Activated T-cell treated with anti-CD3 and anti-CD28 coated beads for 48 hours (primary cell): ENCODE data around the gene PERP.
"Not testable (repeated sequence)": the region's sequence is repeated elsewhere in the genome, so short reads cannot be mapped to it uniquely, and the experiment has no call there.

Experiments
- DNase-seq: peaks from one replicate; pipeline ENCODE4 v3.0.0-alpha.2; 2020; ENCODE audit warnings: low read depth

PERP gene

DNA sequence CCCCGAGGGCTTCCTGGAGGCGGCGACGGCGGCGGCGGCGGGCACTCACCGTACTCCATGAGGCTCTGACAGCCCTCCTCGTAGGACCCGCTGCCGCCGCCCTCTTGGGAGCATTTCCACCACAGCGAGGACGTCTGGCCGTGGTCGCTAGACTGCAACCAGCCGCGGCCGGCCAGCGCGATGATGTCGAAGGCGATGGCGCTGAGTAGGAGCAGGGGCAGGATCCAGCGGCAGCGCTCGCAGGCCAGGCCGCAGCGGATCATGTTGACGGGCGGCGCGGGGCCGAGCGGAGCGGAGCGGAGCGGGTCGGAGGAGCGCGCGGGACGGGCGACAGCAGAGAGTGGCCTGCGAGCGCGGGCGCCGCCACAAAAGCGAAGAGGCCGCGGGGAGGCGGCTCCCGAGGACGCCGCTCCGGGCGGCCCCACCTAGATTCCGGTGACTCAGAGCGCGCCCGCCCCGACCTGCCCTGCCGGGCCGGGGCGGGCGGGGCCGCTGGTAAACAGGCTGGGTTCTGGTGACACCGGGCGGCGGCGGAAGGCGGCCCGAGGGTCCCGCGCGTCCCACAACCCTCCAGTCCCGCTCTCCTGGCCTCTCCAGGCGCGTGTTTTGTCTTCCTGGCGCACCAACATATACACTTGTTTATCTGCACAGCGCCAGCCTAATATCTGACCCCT lies at the start of gene PERP:
TSS of gene PERP (minus strand) at position 342 of the 674 bp plus-strand sequence. CDS start at position 263, 79 bp downstream.
- DNase-seq: peak; percentile 64

DNA sequence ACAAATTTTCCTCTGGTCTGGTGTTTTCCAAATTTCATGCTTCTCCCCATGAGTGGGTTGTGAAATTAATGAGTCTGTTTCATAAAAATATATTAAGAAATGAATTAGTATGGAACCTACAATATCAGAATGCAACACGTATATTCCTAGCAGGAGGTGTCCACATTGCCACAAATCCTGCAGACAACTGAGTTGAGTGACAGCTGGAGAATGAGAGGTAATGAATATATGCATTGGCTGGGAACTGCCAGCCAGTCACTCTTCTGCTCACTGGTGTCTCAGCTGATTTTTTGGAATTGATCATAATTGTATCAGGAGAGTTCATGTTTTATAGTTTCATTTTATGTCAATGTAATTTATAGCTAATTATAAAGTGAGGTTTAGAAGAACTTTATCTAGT lies 48.2 kb upstream of the PERP start:
- DNase-seq: no peak

DNA sequence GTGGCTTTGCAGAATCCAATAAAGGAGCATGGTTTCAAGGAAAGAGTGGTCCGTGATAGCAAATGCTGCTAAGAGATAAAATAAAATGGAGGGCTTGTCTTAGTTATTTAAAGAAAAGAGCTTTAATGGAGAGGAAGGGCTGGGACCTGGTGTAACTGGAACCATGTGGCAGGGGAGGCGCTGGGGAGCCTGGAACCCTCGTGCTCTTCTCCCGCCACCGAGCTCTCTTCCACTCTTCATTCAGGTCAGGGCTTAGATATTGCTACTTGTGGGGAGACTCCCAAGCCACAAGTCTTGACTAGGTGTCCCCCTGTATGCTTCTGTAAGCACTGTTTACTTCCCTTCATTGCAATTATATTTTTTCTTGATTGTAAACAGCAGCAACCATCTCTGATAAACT lies 39.3 kb upstream of the PERP start:
- DNase-seq: no peak

DNA sequence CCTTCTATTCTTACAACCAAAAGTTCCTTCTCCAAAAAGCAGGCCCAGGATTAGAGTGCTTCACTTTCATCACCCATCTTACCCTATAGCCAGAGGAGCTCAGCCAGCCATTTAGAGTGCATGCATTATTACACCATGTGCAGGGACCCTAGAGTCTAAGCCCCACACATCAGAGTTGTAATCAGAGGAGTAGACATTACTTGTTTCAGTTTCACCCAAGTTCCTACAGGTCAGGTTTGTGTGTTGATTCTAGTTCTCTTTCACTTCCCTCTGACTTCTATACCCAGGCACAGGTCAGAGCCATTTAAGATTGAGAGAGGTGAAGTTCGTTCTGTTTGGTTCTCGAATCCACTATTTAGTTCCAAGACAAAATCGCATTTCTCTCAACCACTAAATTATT lies 38.2 kb upstream of the PERP start:
- no peak for DNase-seq

DNA sequence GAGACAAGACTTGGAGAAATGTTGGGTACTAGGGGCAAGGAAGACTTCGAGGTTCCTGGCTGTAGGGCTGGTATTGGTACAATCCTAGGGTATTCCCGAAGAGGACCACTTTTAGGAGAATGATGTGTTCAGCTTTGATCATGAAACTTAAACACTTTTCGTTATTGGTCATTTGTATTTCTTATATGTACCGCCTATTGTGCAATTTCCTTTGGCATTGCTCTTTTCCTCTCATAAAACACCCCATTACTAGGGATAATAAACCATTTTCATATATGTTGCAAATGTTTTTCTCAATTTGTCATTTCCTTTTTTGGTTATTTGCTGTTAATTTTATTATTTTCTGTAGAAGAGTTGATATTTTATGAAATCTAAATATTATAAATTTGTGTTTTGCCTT lies 35.6 kb upstream of the PERP start:
- DNase-seq: no peak

DNA sequence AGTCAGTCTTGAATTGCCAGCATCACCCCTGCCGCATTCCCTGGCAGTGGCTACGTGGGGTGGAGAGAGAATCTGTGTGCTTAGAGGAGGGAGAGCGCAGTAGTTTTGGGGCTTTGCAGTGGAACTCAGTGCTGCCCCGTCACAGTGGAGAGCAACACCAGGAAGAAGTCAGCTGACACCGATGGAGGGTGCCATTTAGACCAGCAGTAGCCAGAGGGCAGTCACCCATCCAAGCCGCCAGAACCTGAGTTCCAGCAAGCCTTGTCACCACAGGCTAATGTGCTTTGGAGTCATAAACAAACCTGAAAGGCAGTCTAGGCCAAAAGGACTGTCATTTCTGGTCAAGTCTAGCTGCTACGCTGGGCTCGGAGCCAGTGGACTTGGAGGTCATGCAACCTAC lies 22.0 kb upstream of the PERP start:
- no peak for DNase-seq

DNA sequence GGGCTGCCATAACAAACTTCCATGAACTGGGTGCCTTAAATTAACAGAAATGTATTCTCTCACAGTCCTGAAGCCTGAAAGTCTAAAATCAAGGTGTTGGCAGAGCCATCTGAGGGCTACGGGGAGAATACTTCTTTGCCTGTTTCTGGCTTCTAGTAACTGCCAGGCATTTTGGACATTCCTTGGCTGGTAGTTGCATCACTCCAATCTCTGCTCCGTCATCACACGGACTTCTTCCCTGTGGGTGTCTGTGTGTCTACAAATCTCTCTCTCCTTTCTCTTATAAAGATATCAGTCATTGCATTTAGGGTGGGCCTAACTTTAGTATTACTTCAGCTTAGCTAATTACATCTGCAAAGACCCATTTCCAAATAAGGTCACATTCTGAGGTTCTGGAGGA lies 20.9 kb upstream of the PERP start:
- DNase-seq: no peak

DNA sequence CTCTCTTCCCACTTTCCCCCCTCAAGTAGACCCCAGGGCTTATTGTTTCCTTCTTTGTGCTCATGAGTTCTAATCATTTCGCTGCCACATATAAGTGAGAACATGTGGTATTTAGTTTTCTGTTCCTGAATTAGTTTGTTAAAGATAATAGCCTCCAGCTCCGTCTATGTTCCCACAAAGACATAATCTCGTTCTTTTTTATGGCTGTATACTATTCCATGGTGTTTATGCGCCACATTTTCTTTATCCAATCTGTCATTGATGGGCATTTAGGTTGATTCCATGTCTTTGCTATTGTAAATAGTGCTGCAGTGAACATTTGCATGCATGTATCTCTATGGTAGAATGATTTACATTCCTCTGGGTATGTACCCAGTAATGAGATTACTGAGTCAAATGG lies 16.9 kb upstream of the PERP start:
- DNase-seq: no peak

DNA sequence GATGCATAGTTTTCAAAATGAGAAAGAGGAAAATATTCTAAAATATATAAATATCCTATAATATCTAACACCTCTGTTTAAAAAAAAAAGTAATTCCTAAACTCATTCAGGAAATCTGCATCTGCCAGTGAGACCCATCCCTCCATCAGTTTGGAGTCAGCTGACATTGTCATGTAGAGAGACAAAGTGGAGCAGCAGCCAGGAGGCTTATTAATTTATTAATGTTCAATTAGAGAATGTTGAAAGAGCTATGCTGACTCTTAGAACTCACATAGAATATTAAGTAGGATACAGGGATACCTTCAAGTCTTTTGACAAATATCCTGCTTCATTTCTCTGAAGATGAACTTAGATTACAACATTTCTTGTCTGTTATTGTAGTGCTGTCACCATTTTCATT lies 12.8 kb upstream of the PERP start:
- no peak for DNase-seq

DNA sequence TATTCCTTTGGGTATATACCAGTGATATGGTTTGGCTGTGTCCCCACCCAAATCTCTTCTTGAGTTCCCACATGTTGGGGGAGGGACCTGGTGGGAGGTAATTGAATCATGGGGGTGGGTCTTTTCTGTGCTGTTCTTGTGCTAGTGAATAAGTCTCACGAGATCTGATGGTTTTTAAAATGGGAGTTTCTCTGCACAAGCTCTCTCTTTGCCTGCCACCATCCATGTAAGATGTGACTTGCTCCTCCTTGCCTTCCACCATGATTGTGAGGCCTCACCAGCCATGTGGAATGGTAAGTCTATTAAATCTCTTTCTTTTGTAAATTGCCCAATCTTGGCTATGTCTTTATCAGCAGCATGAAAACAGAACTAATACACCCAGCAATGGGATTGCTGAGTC lies 12.0 kb upstream of the PERP start:
- not testable (repeated sequence) for DNase-seq

DNA sequence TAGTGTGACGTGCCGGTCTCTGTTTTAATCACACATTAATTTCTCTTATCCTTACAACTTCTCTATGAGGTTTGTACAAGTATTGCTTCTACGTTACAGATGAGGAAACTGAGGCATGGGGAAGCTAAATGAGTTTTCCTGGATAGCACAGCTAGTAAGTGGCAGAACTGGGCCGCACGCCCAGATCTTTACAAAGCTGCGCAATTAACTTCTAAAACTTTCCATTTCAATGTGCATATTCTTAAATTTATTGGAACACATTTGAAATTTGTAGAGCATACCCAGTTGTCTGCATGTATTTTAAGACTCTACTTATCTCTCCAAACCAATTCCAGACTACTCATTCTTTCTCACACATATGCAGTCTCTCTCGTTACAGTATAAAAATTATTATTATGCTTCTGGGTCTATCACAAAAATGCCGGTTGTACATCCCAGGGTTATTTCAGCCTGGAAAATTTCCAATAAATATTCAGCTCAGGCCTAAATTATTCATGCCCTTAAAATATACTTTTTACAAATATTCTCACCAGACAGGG lies 10.2 kb upstream of the PERP start:
- no peak for DNase-seq

DNA sequence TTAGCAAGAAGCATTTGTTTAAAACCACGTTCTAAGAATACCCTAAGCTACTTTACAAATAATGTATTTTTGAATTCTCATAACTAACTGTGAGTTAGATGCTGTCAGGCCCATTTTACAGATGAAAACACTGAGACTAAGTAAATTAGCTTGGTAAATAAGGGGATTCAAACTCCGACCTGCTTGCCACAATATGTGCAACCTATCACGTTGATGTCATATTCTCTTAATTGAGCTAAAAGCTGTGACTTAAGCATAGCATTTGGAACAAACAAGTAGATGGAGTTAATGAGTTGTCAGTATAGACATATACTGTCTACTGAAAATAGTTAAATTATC lies 9.4 kb upstream of the PERP start:
- no peak for DNase-seq

DNA sequence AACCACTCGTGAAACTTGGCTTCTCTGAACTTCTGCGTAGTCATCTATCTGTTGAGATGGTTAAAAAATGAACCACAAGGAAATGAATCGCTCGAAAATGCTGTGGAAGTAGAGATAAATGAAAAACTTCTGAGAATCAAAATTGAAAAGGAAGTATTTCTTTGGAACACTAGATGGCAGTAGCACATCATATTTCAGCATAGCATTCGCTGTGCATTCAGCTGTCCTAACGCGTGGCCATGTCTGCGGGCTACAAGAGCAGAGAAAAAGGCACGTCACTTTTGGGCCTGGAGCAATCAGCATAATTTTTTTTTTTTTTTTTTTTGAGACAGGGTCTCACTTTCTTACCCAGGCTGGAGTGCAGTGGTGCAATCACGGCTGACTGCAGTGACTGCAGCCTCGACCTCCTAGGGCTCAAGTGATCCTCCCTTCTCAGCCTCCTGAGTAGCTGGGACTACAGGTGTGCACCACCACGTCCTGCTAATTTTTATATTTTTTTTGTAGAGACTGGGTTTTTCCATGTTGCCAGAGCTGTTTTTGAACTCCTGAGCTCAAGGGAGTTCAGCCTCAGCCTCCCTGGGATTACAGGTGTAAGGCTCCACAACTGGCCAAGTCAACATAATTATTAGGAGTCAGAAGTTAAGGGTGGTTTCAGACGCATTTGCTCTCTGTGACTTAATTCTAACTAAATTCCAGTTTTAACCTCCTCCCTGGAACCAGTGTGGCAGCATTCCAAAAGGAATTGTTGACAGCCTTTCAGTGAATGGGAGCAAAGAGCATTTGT lies 8.8 kb upstream of the PERP start:
- DNase-seq: no peak

DNA sequence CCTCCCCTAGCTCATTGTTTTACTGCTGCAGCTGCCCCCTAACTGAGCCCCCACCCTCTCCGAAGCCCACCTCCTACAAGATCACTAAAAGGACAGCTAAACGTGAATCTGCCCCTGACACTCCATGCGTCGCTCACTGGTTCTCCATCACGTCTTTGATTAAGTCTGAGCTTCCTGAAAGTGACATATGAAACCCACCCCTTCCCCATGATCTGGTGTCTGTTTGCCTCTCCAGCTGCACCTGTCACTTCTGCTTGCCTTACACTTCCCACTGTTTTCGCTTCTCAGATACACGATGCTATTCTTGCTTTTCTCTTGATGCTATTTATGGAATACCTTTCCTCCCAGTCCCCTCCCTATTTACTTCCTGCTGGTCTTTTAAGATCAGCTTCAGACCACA lies 8.0 kb upstream of the PERP start:
- DNase-seq: no peak

DNA sequence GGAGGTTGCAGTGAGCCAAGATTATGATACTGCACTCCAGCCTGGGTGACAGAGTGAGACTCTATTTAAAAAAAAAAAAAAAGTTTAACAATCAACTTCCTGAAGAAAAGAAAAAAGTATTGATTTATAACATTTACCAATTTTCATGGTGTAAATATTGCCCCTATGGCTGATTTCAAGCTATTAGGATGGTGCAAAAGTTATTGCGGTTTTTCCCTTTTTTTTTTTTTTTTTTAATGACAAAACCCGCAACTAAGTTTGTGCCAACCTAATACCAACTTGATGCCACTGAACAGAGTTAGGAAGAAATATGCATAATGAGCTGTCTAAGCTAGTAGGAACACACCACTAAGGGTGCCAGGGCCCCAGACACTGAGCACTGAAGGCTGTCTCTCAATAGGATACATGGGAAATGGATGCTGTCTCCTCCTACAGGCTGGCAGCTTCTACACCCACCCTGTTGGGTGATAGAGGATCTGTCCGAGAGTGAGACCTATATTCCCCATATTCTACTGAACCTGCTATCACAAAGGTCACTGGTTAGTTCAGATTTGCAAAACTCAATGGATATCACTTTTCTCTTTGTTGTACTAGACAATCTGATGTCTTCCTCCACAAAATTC lies 6.5 kb upstream of the PERP start:
- DNase-seq: no peak

DNA sequence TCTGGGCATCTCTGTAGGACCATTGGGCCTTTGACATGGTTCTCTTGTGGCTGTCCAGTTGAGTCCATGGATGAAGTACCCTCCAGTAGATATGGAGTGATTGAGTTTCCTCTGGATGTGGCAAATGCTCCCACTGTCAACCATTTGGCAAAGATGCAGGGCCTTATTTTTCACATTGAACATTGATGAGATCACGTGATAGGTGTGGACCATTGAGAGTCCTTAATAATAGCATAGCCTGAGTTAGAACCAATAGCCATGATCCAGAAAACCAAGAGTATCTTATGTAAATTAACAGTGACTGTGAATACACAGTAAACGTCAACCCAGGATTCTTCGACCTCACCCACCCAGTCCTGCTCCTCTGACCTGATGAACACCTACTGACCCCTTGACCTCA lies 3.0 kb upstream of the PERP start:
- DNase-seq: no peak

DNA sequence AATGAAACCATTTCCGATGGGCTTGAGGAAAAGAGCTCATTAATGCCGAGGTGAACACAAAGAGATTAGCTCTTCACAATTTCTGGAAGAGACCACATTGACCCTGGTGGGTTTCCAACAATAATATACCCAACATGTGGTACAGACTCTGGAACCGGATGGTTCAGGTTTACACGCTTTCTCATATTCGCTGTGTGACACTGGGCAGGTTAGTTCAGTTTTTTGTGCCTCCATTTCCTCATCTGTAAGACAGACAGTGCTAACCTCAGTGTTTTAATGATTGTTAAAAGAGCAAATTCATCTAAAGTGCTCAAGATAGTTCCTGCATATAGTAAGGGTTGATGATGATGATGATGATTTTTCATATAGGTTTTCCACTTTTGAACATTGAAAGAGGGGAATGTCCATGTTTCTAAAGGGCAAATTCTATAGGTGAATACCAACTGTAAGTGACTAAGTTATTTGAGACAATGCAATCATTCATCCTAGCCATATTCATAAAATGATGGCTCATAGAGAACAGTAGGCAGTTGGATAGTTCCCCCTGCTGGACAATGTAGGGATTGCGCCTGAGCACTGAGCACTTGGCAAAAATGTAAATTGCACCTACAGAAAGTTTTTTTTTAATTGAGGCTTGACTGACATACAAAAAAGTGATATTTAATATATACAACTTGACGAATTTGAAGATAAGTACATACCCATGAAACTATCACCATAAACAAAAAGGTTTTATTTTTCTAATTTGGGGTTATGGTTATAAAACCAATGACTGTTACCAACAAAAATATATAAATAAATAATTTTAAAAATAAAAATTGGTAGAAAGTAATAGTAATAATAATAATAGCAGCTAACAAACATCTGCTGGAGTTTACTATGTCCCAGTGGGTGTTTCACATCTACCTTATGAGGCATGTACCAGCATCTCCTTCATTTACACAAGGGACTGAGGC lies 2.1 kb upstream of the PERP start:
- peak; percentile 68 for DNase-seq

DNA sequence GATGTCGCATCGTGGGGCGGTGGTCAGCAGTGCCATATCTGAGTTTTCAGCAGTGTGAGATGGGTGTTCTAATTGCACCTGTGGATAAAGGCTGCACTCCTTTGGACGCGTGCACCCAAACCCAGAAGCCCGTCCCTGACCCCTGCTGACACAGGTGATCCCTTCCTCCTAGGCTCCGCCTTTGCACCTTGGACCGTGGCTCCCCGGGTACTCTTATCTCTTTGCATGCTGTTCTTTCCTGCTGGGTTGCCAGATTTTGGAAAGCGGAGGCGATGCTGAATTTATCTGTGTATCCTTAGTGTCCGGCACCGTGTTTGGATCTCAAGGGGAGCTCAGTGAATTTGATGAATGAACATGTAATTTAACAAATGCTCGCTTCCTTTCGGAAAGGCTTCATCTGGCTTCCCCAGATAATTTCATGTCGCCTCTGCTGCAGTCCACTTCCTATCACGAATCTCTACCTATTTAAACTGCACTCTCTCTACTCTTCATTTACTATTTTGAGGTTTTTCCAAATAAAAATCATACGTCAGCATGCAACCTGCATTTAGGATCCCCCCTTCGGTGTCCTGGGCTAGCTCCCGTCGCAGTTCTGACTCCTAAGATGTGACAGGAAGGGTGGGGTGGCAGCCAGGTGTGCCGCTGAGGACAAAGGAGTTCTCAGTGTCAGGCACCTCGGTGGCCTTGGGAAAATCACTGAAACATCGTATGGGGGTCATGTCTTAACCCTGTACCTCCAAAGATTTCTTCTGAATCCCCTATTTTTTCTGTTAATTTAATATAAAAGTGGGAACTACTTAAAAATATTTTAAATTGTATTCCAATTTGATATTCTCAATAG lies 753 bp upstream of the PERP start:
- DNase-seq: no peak

DNA sequence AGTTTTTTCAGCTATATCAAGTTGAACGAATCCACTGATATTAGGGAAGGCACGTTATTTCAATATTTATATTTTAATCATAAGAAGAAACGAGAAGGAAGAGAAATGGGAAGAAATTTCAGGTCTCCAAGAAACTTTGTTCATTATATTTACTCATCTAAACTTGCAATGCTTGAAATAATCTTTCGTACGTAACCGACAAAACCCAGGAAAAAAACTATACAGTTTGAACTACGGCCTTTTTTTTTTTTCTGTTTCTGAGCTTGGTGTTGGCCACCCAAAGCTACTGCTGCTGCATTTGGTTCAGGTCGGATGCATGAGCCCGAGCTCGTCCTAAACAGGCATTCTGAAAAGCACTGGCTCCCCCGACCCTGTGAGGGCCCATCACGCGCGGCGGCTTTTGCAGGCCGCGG lies 548 bp downstream of the PERP start:
- no peak for DNase-seq

DNA sequence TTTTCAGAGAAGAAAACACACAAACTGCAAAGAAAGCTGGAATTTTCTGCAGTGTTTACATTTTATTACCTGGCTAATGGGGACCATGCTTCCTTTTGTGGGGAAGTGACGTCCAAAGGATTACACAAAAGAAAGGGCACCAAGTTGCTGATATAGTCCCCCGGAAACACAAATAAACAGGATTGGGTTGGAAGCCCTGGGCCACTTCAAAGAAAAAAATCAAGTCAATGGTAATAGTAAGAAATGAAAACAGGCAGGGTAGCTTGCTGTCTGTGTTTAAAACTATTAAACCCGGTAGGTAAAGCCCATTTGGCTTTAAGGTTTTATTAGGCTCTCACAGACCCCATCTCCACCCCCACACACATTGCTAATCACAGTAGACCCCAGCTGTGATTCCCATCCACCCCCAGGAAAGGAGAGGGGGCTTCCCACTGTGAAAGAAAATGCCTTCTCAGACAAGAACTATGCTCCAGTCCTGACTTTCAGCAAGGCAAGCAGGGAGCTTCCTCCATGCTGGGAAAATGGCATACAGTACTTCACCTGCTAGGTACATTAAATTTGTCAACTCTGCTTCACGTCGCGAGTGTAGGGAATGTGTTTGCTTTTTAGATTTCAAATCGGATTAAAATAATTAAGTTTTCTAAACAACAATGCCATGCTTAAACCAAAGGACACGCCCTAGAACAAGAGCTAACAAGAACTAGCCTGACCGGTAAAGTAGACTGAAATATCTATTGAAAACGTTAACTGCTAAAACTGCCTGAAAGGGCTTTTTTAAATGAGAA lies 1.1 kb downstream of the PERP start:
- DNase-seq: no peak
